Fibroblast of skin of right biceps (primary cell): ENCODE measurements around the gene PIWIL4.

ENCODE experiments used
- DNase-seq: peaks from one replicate; pipeline ENCODE4 v3.0.0-alpha.2; 2013

The PIWIL4 gene

DNA sequence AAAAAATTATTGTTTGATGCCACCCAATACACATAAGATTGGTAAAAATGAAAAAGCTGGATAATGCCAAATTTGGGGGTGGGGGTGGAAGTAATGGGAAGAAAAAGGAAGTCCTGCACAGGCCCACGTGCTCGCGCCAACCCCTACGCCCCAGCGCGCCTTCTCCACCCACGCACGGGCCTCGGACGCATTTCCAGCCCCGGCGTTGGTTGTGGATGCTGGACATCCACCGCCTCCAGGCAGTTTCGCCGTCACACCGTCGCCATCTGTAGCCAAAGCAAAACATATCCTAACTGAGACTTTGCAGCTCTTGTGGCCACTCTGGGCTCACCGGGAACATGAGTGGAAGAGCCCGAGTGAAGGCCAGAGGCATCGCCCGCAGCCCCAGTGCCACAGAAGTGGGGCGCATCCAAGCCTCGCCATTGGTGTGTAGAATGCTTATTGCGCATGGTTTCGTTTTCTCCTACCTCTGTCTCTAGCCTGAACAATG lies at the start of gene PIWIL4:
Gene PIWIL4 (plus strand): TSS at position 188 of the 490 bp plus-strand sequence. CDS start 151 bp downstream, at position 339.
- DNase-seq: no peak

- no peak for DNase-seq
Measured at GRCh38 chr11:94518300-94518699, 48.9 kb upstream of the PIWIL4 start.

DNA sequence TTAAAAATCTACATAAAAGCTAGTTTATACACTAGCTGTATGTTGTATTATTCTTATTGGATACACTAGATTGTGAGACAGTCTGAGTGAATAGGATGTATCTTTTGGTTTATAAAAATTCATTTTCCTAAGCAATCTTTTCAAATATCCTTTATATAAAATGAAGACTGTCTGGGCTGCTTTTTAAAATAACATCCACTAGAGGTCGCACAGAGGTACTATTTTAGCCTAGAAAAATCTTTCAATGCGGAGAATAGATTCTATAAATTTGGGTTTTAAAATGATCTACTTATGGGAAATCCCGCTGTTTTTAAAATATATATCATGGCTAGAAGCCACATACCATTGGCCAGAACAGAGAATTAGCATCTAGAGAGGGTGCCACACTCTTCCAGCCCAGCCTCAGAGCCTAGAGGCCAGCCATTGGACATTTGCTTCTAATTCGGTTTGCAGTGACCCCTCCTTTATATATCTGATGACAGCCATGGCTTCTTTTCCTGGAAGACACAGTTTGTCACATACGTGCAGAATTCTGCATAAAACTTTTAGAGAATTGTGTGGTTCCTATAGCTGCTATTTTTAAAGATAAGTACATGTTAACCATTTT lies 47.6 kb upstream of the PIWIL4 start:
- DNase-seq: peak; percentile 30

DNA sequence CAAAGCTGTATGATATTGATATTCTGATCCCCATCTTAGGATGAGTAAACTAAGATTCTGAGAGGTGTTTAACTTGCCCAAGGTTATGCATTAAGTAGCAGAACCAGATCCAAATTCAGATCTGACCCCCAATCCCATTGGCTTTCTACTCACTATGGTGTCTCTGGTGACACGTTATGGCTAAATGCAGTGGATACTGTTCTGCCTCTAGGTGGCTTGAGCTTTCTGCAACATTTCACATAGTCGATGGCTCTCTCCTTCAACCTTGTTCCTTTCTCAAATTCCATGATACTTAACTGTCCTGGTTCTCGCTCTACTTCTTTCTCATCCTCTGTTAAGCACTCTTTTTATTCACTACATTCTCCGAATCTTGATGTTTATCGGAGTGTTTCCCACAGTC lies 45.5 kb upstream of the PIWIL4 start:
- DNase-seq: no peak

GRCh38 chr11:94524341-94524740 lies 42.8 kb upstream of the PIWIL4 start:
- DNase-seq: no peak

- peak; percentile 86 for DNase-seq
Measured at GRCh38 chr11:94525546-94526324, 41.4 kb upstream of the PIWIL4 start.

DNA sequence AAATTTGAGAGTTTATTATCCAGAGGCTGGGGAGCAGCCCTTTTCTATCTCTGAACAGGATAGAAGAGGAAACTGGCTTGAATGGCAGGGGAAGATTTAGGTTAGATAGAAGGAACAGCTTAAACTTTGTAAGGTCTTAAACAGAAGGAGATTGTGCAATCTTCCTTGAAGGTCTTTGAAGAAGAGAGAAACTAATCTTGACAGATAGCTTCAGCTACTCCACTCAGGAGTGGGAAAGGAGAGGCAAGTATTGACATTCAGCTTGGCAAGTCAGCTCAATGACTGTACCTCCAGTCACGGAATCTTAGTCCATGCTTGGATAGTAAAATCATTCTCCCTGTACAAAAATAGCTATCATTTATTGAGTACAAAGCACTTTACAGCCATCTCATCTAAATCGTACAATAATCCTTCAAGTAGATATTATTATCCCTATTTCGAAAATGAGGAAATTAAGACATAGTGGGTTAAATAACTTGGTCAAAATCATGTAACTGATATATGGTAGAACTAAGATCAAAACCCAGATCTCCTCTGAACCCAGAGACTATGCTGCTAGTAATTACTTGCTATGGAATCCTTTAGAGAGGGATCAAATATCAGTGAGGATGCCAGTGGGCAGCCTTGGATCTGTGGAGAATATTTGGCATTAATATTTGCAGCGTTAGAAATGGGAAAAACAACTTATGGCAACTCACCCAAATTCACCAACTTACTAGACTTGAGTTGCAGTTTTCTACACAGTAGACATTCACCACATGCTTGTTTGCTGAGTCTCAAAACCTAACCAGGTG lies 40.3 kb upstream of the PIWIL4 start:
- DNase-seq: no peak

- DNase-seq: no peak
Measured at GRCh38 chr11:94528551-94528950, 38.6 kb upstream of the PIWIL4 start.

- no peak for DNase-seq
Measured at GRCh38 chr11:94532211-94532610, 35.0 kb upstream of the PIWIL4 start.

GRCh38 chr11:94533206-94533605 lies 34.0 kb upstream of the PIWIL4 start:
- no peak for DNase-seq

- no peak for DNase-seq
Measured at GRCh38 chr11:94533696-94534630, 33.2 kb upstream of the PIWIL4 start.

DNA sequence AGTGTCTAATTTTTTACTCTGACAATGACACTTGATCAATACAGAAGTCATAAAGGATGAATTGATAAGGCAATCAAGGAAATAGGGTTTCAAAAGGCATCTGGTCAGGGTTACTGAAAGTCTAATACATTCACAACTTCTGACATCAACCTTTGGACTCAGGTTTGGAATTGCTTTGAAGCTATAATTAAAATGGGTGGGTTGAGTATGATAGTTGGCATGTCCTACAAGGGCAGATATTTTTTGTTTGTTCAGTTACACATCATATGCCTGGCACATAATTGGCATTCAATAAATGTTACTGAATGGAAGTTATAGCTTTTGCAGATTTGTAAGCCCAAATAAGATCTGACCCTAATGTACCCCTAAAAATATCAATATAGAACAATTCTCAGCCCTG lies 30.8 kb upstream of the PIWIL4 start:
- no peak for DNase-seq

DNA sequence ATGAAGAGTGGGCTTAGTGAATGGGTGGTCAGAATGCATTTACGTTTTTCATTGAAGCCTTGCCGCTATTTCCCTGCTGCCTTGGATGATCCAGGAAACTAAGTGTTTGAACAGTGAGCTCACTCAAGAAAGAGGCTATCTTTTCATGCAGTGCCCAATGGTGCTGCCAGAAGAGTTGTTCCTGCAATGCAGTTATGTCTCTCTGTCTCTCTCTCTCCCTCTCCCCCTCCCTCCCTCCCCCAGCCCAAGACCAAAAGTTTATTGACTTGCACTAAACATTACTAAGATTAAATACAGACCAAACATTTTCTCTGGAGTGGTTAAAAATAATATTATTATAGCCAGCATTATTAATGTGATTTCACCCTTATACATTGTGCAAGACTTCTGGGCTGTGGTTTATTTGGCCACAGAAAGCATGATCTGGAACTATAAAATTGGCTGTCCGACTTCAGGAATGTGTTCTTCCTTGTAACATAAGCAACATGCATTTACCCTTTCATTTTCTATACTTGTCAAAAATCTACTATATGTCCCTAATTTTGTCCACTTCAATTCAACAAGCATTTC lies 30.1 kb upstream of the PIWIL4 start:
- DNase-seq: peak; percentile 70

- no peak for DNase-seq
Measured at GRCh38 chr11:94539420-94539819, 27.7 kb upstream of the PIWIL4 start.

- peak; percentile 88 for DNase-seq
Measured at GRCh38 chr11:94543695-94544645, 23.2 kb upstream of the PIWIL4 start, which contains the start of gene FUT4. TSS of gene FUT4 (plus strand) at chr11:94543921. CDS start at chr11:94544134, 213 bp downstream.

DNA sequence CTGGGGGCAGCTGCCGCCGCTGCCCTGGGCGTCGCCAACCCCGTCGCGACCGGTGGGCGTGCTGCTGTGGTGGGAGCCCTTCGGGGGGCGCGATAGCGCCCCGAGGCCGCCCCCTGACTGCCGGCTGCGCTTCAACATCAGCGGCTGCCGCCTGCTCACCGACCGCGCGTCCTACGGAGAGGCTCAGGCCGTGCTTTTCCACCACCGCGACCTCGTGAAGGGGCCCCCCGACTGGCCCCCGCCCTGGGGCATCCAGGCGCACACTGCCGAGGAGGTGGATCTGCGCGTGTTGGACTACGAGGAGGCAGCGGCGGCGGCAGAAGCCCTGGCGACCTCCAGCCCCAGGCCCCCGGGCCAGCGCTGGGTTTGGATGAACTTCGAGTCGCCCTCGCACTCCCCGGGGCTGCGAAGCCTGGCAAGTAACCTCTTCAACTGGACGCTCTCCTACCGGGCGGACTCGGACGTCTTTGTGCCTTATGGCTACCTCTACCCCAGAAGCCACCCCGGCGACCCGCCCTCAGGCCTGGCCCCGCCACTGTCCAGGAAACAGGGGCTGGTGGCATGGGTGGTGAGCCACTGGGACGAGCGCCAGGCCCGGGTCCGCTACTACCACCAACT lies 22.4 kb upstream of the PIWIL4 start:
- peak; percentile 26 for DNase-seq

GRCh38 chr11:94545264-94546161 lies 21.7 kb upstream of the PIWIL4 start:
- DNase-seq: no peak

DNA sequence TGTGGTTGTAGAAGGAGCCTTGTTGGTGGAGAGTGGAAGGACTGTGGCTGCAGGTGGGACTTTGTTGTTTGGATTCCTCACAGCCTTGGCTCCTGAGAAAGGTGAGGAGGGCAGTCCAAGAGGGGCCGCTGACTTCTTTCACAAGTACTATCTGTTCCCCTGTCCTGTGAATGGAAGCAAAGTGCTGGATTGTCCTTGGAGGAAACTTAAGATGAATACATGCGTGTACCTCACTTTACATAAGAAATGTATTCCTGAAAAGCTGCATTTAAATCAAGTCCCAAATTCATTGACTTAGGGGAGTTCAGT lies 21.1 kb upstream of the PIWIL4 start:
- DNase-seq: no peak

- no peak for DNase-seq
Measured at GRCh38 chr11:94546886-94547285, 20.3 kb upstream of the PIWIL4 start.
